BLaER1 treated with 17β-estradiol and CSF1 and Interleukin-3, amounts not matched to agents 10 nM and 100 nM (cell line): ENCODE data around the gene DAB2.
"Not testable (repeated sequence)": the region's sequence is repeated elsewhere in the genome, so short reads cannot be mapped to it uniquely, and the experiment has no call there.

Source experiments
- H3K27ac ChIP-seq, 11 experiments: shearing (Covaris generic); formaldehyde crosslinking; 2 replicates each; pipeline ENCODE4 v1.8.1; 2022
- H3K27me3 ChIP-seq, 11 experiments: shearing (Covaris generic); formaldehyde crosslinking; 2 replicates each; pipeline ENCODE4 v1.8.1; 2022
- H3K36me3 ChIP-seq, 11 experiments: shearing (Covaris generic); formaldehyde crosslinking; 2 replicates each; pipeline ENCODE4 v1.8.1; 2022
- H3K4me1 ChIP-seq, 10 experiments: shearing (Covaris generic); formaldehyde crosslinking; 2 replicates each; pipeline ENCODE4 v1.8.1; 2022
- H3K4me2 ChIP-seq, 11 experiments: shearing (Covaris generic); formaldehyde crosslinking; 2 replicates each; pipeline ENCODE4 v1.8.1; 2022
- H3K4me3 ChIP-seq, 10 experiments: shearing (Covaris generic); formaldehyde crosslinking; 2 replicates each; pipeline ENCODE4 v1.8.1; 2022
- H3K9ac ChIP-seq, 11 experiments: shearing (Covaris generic); formaldehyde crosslinking; 2 replicates each; pipeline ENCODE4 v1.8.1; 2022
- H3K9me3 ChIP-seq, 11 experiments: shearing (Covaris generic); formaldehyde crosslinking; replicated peaks in 1 of 11; 2 replicates each; pipeline ENCODE4 v1.8.1; 2022
- H4K20me1 ChIP-seq, 11 experiments: shearing (Covaris generic); formaldehyde crosslinking; 2 replicates each; pipeline ENCODE4 v1.8.1; 2022
- Cebpa-rat ChIP-seq, 11 experiments: shearing (Covaris generic); IDR thresholded peaks; 2 replicates each; pipeline ENCODE4 v1.8.1; 2022

The DAB2 gene

DNA sequence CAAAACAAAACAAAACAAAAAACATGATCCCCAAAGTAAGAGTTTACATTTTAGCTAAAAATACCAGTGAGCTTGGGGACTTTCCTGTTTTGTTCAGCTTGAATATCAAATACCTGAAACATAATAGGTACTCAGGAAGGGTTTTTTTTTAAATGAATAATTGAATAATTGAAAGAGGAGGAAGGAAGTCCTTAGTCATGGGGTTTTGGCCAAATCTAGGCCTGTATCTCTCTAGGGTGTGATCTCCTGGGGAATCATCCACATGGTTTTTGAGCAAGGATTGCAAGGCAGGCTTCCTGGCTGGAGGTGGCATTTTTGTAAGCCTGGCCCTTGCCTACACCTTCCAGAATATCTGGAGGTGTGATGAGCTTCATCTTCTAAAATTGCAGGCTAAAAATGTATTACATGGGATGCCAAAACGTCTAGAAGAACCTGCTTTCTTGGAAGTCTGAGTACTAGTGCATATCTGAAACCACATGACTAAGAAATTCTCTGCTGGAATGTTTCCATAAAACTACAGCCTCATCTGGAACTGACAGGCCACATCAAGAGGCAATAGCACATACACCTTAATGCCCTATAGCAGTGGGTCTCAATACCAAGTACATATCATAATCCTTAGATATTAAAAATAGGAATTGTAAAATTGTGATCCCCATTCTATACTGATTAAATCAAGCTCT lies 70.9 kb downstream of the DAB2 start:
- H3K9ac ChIP-seq, result no peak overlapping the region
- H4K20me1 ChIP-seq, result no peaks in the 10 kb centered on the region
- H3K4me3 ChIP-seq, result no peak overlapping the region
- 0 out of 22 replicates have a peak overlapping the region, but pooled peaks of 1 of the 11 experiments have one; percentile 12 for H3K4me2 ChIP-seq
- TF ChIP-seq Cebpa-rat (IDR thresholded peaks at IDR 0.05), result no peak
- H3K4me1 ChIP-seq, result peaks cover 0 to 4% (median 0%) of the 10 kb centered on the region in 10 experiments; a peak in 3 of 20 replicates
- H3K9me3 ChIP-seq, result peaks cover 24 to 38% (median 31%) of the 10 kb centered on the region in 11 experiments
- H3K27me3 ChIP-seq, result no peaks in the 10 kb centered on the region
- H3K36me3 ChIP-seq, result no peaks in the 10 kb centered on the region
- no peak overlapping the region for H3K27ac ChIP-seq

DNA sequence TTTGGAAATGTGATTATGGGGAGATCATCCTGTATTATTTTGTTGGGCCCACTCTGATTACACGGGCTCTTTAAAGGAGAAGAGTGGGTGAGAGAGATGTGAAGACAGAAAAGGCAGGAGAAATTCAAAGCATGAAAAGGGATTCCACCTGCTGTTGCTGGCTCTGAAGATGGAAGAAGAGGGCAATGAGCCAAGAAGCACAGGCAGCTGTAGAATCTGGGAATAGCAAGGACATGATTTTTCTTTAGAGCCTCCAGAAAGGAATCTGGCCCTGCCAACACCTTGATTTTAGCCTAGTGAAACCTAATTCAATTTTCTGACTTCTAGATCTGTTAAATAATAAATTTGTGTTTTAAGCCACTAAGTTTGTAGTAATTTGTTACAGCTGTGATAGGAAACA lies 71.8 kb downstream of the DAB2 start:
- Histone ChIP-seq H3K4me3 (no peak overlapping the region), H3K9me3 (peaks cover 24 to 38% (median 31%) of the 10 kb centered on the region in 11 experiments), H3K4me1 (peaks cover 0 to 4% (median 0%) of the 10 kb centered on the region in 10 experiments; a peak in 3 of 20 replicates), H3K27ac (no peak overlapping the region), H3K9ac (no peak overlapping the region), H3K4me2 (no peak overlapping the region), H4K20me1 (no peaks in the 10 kb centered on the region), H3K36me3 (no peaks in the 10 kb centered on the region), H3K27me3 (no peaks in the 10 kb centered on the region)
- no peak for TF ChIP-seq Cebpa-rat (IDR thresholded peaks at IDR 0.05)

DNA sequence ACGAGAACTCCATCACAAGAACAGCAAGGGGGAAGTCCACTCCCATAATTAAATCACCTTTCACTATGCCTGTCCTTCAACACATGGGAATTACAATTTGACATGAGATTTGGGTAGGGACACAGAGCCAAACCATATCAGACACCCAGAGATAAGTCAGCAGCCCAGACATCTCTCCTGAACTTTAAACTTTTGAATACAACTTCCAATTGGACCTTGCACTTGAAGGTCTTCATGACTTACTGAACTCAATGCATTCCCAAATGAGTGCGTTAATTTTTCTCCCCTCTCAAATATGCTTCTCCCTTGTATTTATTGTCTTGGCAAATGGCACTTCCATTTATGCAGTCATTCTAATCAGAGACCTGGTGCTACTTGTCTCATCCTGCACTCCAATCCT lies 72.6 kb downstream of the DAB2 start:
- H3K9ac ChIP-seq, result no peak overlapping the region
- H3K4me3 ChIP-seq, result no peak overlapping the region
- H3K9me3 ChIP-seq, result peaks cover 24 to 38% (median 31%) of the 10 kb centered on the region in 11 experiments
- peaks cover 0 to 4% (median 0%) of the 10 kb centered on the region in 10 experiments; a peak in 3 of 20 replicates for H3K4me1 ChIP-seq
- no peaks in the 10 kb centered on the region for H3K27me3 ChIP-seq
- no peak overlapping the region for H3K4me2 ChIP-seq
- TF ChIP-seq Cebpa-rat (IDR thresholded peaks at IDR 0.05), result no peak
- H4K20me1 ChIP-seq, result no peaks in the 10 kb centered on the region
- no peak overlapping the region for H3K27ac ChIP-seq
- H3K36me3 ChIP-seq, result no peaks in the 10 kb centered on the region

GRCh38 chr5:39349484-39349883 lies 75.3 kb downstream of the DAB2 start:
- Histone ChIP-seq H3K27me3 (no peaks in the 10 kb centered on the region), H3K4me1 (peaks cover 0 to 4% (median 0%) of the 10 kb centered on the region in 10 experiments; a peak in 3 of 20 replicates), H3K4me3 (no peak overlapping the region), H3K9me3 (peaks cover 24 to 38% (median 31%) of the 10 kb centered on the region in 11 experiments), H3K4me2 (no peak overlapping the region), H4K20me1 (no peaks in the 10 kb centered on the region), H3K9ac (no peak overlapping the region), H3K27ac (no peak overlapping the region), H3K36me3 (no peaks in the 10 kb centered on the region)
- no peak for TF ChIP-seq Cebpa-rat (IDR thresholded peaks at IDR 0.05)

- no peaks in the 10 kb centered on the region for H3K4me1 ChIP-seq
- H3K36me3 ChIP-seq, result no peaks in the 10 kb centered on the region
- H3K27me3 ChIP-seq, result no peaks in the 10 kb centered on the region
- no peak overlapping the region for H3K4me2 ChIP-seq
- no peak for TF ChIP-seq Cebpa-rat (IDR thresholded peaks at IDR 0.05)
- no peak overlapping the region for H3K4me3 ChIP-seq
- H3K9ac ChIP-seq, result no peak overlapping the region
- H4K20me1 ChIP-seq, result no peaks in the 10 kb centered on the region
- no peak overlapping the region for H3K27ac ChIP-seq
- H3K9me3 ChIP-seq, result no peaks in the 10 kb centered on the region
Measured at GRCh38 chr5:39342460-39342859, 82.3 kb downstream of the DAB2 start.

GRCh38 chr5:39341896-39342295 lies 82.9 kb downstream of the DAB2 start:
- no peak overlapping the region for H3K27ac ChIP-seq
- no peak overlapping the region for H3K4me3 ChIP-seq
- H3K9ac ChIP-seq, result no peak overlapping the region
- H3K4me2 ChIP-seq, result no peak overlapping the region
- no peaks in the 10 kb centered on the region for H3K4me1 ChIP-seq
- TF ChIP-seq Cebpa-rat (IDR thresholded peaks at IDR 0.05), result no peak
- no peaks in the 10 kb centered on the region for H3K27me3 ChIP-seq
- no peaks in the 10 kb centered on the region for H4K20me1 ChIP-seq
- H3K9me3 ChIP-seq, result no peaks in the 10 kb centered on the region
- no peaks in the 10 kb centered on the region for H3K36me3 ChIP-seq

DNA sequence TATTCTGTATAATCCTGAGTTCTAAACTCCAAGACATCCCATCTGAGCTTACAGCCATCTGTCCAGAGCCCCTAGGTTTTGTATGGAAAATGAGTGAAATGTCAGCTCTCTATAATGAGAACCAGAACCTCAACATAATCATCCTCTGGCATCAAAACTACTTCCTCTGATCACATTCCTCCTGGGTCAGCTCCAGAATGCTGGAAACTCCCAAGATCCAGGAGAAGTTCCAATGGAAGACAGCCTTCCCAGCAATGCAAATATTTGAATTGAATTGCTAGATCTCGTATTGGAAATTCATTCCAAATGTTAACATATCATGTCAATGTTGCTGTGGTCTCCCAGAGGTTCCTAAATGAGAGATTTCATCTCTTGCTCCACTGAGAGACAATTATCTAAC lies 84.3 kb downstream of the DAB2 start:
- Histone ChIP-seq H4K20me1 (no peaks in the 10 kb centered on the region), H3K4me3 (no peak overlapping the region), H3K27ac (no peak overlapping the region), H3K9me3 (no peaks in the 10 kb centered on the region), H3K36me3 (no peaks in the 10 kb centered on the region), H3K9ac (no peak overlapping the region), H3K27me3 (no peaks in the 10 kb centered on the region), H3K4me1 (no peaks in the 10 kb centered on the region), H3K4me2 (no peak overlapping the region)
- TF ChIP-seq Cebpa-rat (IDR thresholded peaks at IDR 0.05), result no peak

- Histone ChIP-seq H3K27ac (no peak overlapping the region), H3K4me2 (no peak overlapping the region), H3K36me3 (no peaks in the 10 kb centered on the region), H3K4me1 (no peaks in the 10 kb centered on the region), H3K27me3 (no peaks in the 10 kb centered on the region), H3K9me3 (peaks cover 0 to 17% (median 8%) of the 10 kb centered on the region in 11 experiments; a peak in 14 of 22 replicates), H4K20me1 (no peaks in the 10 kb centered on the region), H3K9ac (no peak overlapping the region), H3K4me3 (no peak overlapping the region)
- no peak for TF ChIP-seq Cebpa-rat (IDR thresholded peaks at IDR 0.05)
Measured at GRCh38 chr5:39337252-39337915, 87.4 kb downstream of the DAB2 start.

DNA sequence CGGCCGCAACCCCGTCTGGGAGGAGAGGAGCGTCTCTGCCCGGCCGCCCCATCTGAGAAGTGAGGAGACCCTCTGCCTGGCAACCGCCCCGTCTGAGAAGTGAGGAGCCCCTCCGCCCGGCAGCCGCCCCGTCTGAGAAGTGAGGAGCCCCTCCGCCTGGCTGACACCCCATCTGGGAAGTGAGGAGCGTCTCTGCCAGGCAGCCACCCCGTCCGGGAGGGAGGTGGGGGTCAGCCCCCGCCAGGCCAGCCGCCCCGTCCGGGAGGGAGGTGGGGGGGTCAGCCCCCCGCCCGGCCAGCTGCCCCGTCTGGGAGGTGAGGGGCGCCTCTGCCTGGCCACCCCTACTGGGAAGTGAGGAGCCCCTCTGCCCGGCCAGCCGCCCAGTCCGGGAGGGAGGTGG lies 90.5 kb downstream of the DAB2 start:
- not testable (repeated sequence) for H3K4me3 ChIP-seq, H3K27ac ChIP-seq, H4K20me1 ChIP-seq, H3K36me3 ChIP-seq, H3K4me1 ChIP-seq, H3K9ac ChIP-seq, H3K4me2 ChIP-seq, H3K27me3 ChIP-seq
- H3K9me3 ChIP-seq, result peaks cover 0 to 17% (median 8%) of the 10 kb centered on the region in 11 experiments; a peak in 14 of 22 replicates

DNA sequence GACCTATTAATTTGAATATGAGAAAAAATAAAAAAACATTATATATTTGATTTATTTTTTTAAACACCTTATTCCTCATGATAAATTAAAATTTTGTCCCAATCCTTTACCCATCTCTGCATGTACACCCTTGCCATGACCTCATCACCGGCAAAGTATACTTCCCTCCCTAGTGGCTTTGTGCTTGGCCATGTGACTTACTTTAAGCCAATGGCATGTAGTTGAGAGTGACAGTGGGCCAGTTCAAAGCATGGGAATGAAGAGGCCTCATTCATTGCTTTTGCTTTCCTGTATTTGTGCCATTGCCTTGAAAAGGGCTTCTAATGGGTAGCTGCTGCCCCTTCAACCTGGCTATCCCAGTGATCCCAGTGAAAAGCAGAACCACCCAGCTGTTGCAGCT lies 91.7 kb downstream of the DAB2 start:
- no peaks in the 10 kb centered on the region for H3K4me1 ChIP-seq
- H3K9ac ChIP-seq, result no peak overlapping the region
- H3K4me2 ChIP-seq, result no peak overlapping the region
- no peak overlapping the region for H3K4me3 ChIP-seq
- peaks cover 0 to 17% (median 8%) of the 10 kb centered on the region in 11 experiments; a peak in 14 of 22 replicates for H3K9me3 ChIP-seq
- no peaks in the 10 kb centered on the region for H3K27me3 ChIP-seq
- H3K27ac ChIP-seq, result no peak overlapping the region
- TF ChIP-seq Cebpa-rat (IDR thresholded peaks at IDR 0.05), result no peak
- H3K36me3 ChIP-seq, result no peaks in the 10 kb centered on the region
- no peaks in the 10 kb centered on the region for H4K20me1 ChIP-seq
